ENCODE measurements around the gene ABCB8.

Gene ABCB8

DNA sequence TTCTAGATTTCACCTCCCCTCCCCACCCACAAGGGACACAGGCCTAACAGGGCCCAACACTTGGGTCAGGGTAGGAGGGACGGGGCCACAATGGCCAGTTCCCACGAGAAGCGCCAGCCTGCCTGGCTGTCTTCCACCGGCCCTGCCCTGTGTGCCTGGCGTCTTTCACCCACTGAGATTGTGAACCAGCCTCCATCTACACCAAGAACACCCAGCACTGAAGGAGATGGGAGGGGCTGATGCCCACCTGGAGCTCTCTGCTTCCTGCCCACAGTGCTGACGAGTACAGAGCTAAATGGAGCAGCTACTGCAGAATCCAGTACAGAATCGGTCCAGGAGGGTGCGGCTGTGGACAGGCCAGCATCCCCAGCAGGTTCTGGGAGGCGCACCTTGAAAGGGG is 17.7 kb downstream of the ABCB8 start:
- H4K20me1 ChIP-seq (ENCODE audit: insufficient read depth, low read length, poor library complexity, severe bottlenecking) = no peaks in the 10 kb centered on the region
- no peaks in the 10 kb centered on the region for H3F3A ChIP-seq (ENCODE audit: low read depth)
- no peaks in the 10 kb centered on the region for H3K27me3 ChIP-seq (ENCODE audit: insufficient read depth, low read length, poor library complexity, severe bottlenecking)
- H3K79me2 ChIP-seq (ENCODE audit: insufficient read depth, low read length) = no peaks in the 10 kb centered on the region
- H3K9me2 ChIP-seq (replicated peaks; ENCODE audit: low read depth, low read length) = no peaks in the 10 kb centered on the region
- H2AFZ ChIP-seq (ENCODE audit: low read length) = no peak overlapping the region
- no peak overlapping the region for H3K4me2 ChIP-seq (ENCODE audit: low read depth, low read length, poor library complexity, severe bottlenecking)
- no peak overlapping the region for H3K9ac ChIP-seq (ENCODE audit: low read depth, low read length, poor library complexity, severe bottlenecking)
- peaks cover 3% of the 10 kb centered on the region for H3K4me1 ChIP-seq (ENCODE audit: insufficient read depth, low read length, poor library complexity, severe bottlenecking)
- H3K9me3 ChIP-seq (ENCODE audit: insufficient read depth, low read depth, low read length) = no peaks in the 10 kb centered on the region
- H3K4me3 ChIP-seq (ENCODE audit: low read length, poor library complexity, severe bottlenecking) = no peak overlapping the region
- no peaks in the 10 kb centered on the region for H3K36me3 ChIP-seq (ENCODE audit: insufficient read depth, low read length)
- no peak for TF ChIP-seq EZH2phosphoT487 (IDR thresholded peaks at IDR 0.05; ENCODE audit: borderline replicate concordance)
- TF ChIP-seq, protein P1, sequence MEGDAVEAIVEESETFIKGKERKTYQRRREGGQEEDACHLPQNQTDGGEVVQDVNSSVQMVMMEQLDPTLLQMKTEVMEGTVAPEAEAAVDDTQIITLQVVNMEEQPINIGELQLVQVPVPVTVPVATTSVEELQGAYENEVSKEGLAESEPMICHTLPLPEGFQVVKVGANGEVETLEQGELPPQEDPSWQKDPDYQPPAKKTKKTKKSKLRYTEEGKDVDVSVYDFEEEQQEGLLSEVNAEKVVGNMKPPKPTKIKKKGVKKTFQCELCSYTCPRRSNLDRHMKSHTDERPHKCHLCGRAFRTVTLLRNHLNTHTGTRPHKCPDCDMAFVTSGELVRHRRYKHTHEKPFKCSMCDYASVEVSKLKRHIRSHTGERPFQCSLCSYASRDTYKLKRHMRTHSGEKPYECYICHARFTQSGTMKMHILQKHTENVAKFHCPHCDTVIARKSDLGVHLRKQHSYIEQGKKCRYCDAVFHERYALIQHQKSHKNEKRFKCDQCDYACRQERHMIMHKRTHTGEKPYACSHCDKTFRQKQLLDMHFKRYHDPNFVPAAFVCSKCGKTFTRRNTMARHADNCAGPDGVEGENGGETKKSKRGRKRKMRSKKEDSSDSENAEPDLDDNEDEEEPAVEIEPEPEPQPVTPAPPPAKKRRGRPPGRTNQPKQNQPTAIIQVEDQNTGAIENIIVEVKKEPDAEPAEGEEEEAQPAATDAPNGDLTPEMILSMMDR (conservative IDR thresholded peaks at IDR 0.05; ENCODE audit: low read length) = no peak

- H3K36me3 ChIP-seq (ENCODE audit: insufficient read depth, low read length) = no peaks in the 10 kb centered on the region
- H3K4me2 ChIP-seq (ENCODE audit: low read depth, low read length, poor library complexity, severe bottlenecking) = no peak overlapping the region
- H3K9ac ChIP-seq (ENCODE audit: low read depth, low read length, poor library complexity, severe bottlenecking) = no peak overlapping the region
- no peaks in the 10 kb centered on the region for H3K27me3 ChIP-seq (ENCODE audit: insufficient read depth, low read length, poor library complexity, severe bottlenecking)
- no peaks in the 10 kb centered on the region for H3K79me2 ChIP-seq (ENCODE audit: insufficient read depth, low read length)
- H3K9me3 ChIP-seq (ENCODE audit: insufficient read depth, low read depth, low read length) = no peaks in the 10 kb centered on the region
- no peaks in the 10 kb centered on the region for H3K9me2 ChIP-seq (replicated peaks; ENCODE audit: low read depth, low read length)
- H2AFZ ChIP-seq (ENCODE audit: low read length) = no peak overlapping the region
- no peaks in the 10 kb centered on the region for H4K20me1 ChIP-seq (ENCODE audit: insufficient read depth, low read length, poor library complexity, severe bottlenecking)
- TF ChIP-seq, protein P1 (conservative IDR thresholded peaks at IDR 0.05; ENCODE audit: low read length) = no peak
- TF ChIP-seq EZH2phosphoT487 (IDR thresholded peaks at IDR 0.05; ENCODE audit: borderline replicate concordance) = no peak
- H3K4me1 ChIP-seq (ENCODE audit: insufficient read depth, low read length, poor library complexity, severe bottlenecking) = peaks cover 3% of the 10 kb centered on the region
- H3F3A ChIP-seq (ENCODE audit: low read depth) = no peaks in the 10 kb centered on the region
- H3K4me3 ChIP-seq (ENCODE audit: low read length, poor library complexity, severe bottlenecking) = no peak overlapping the region
These were observed 18.6 kb downstream of the ABCB8 start for GRCh38 chr7:151046603-151047573.

GRCh38 chr7:151047976-151048815 is 19.9 kb downstream of the ABCB8 start, which contains the start of gene ASIC3:
Gene ASIC3, plus strand, starts transcription at chr7:151048531. Its CDS starts 355 bp downstream, at chr7:151048886.
- Histone ChIP-seq H3K4me2 (ENCODE audit: low read depth, low read length, poor library complexity, severe bottlenecking) (no peak within 1 kb of the TSS), H3K4me1 (ENCODE audit: insufficient read depth, low read length, poor library complexity, severe bottlenecking) (peaks cover 8% of the 10 kb centered on the region), H3K9ac (ENCODE audit: low read depth, low read length, poor library complexity, severe bottlenecking) (no peak within 1 kb of the TSS), H3K36me3 (ENCODE audit: insufficient read depth, low read length) (no peaks in the 10 kb centered on the region), H3F3A (ENCODE audit: low read depth) (no peaks in the 10 kb centered on the region), H4K20me1 (ENCODE audit: insufficient read depth, low read length, poor library complexity, severe bottlenecking) (no peaks in the 10 kb centered on the region), H3K9me2 (replicated peaks; ENCODE audit: low read depth, low read length) (no peaks in the 10 kb centered on the region), H3K4me3 (ENCODE audit: low read length, poor library complexity, severe bottlenecking) (no peak within 1 kb of the TSS), H2AFZ (ENCODE audit: low read length) (no peak within 1 kb of the TSS), H3K9me3 (ENCODE audit: insufficient read depth, low read depth, low read length) (no peaks in the 10 kb centered on the region), H3K27me3 (ENCODE audit: insufficient read depth, low read length, poor library complexity, severe bottlenecking) (no peaks in the 10 kb centered on the region), H3K79me2 (ENCODE audit: insufficient read depth, low read length) (no peaks in the 10 kb centered on the region)
- TF ChIP-seq, protein P1 (conservative IDR thresholded peaks at IDR 0.05; ENCODE audit: low read length) = no peak
- TF ChIP-seq EZH2phosphoT487 (IDR thresholded peaks at IDR 0.05; ENCODE audit: borderline replicate concordance) = no peak
